H54 (cell line): Measurements from ENCODE around the gene LRP5.
A peak's percentile ranks its signal among the peaks of the same experiment; 100 is the strongest.
"Not testable (repeated sequence)": the region's sequence is repeated elsewhere in the genome, so short reads cannot be mapped to it uniquely, and the experiment has no call there.

ENCODE experiments used
- DNase-seq: peaks from one replicate; pipeline ENCODE4 v3.0.0; 2011; ENCODE audit warnings: low spot score, mixed read lengths; ENCODE audit not compliant: insufficient read length
- FAIRE-seq: peaks from 3 replicates; lab custom pipeline; 2011; peaks lifted over from hg19 to GRCh38; lab: Jason Lieb, UNC
- POLR2A ChIP-seq: IDR thresholded peaks from 2 replicates; pipeline ENCODE4 v1.6.1; 2011; ENCODE audit warnings: low read depth, mild to moderate bottlenecking, low read length

The LRP5 gene

GRCh38 chr11:68459886-68460740 lies 147.7 kb downstream of the LRP5 start:
- no peak for FAIRE-seq
- TF ChIP-seq POLR2A: 0 out of 2 replicates have a peak, but pooled peaks have one; percentile 22
- DNase-seq: peak; percentile 98

GRCh38 chr11:68460741-68461574 lies 148.6 kb downstream of the LRP5 start, which contains the start of gene PPP6R3:
PPP6R3 (plus strand) TSS chr11:68460752; CDS start chr11:68537665, 76,913 bp downstream.
- peak; percentile 78 for TF ChIP-seq POLR2A
- DNase-seq: no peak
- FAIRE-seq: no peak

- TF ChIP-seq POLR2A: no peak
- DNase-seq (peak; percentile 1), FAIRE-seq (no peak)
Observed at GRCh38 chr11:68461575-68461917, 149.2 kb downstream of the LRP5 start.

- FAIRE-seq: no peak
Observed at GRCh38 chr11:68463714-68464113, 151.3 kb downstream of the LRP5 start.

GRCh38 chr11:68467201-68467834 lies 154.9 kb downstream of the LRP5 start:
- no peak for TF ChIP-seq POLR2A
- DNase-seq (no peak), FAIRE-seq (no peak)

More at GRCh38 chr11:68463714-68464113, 151.3 kb downstream of the LRP5 start:
- no peak for TF ChIP-seq POLR2A
- no peak for DNase-seq

GRCh38 chr11:68468217-68468828 lies 155.9 kb downstream of the LRP5 start:
- no peak for TF ChIP-seq POLR2A
- FAIRE-seq: no peak
- DNase-seq: no peak

- DNase-seq (no peak), FAIRE-seq (no peak)
- TF ChIP-seq POLR2A: no peak
Observed at GRCh38 chr11:68469122-68469521, 156.7 kb downstream of the LRP5 start.

GRCh38 chr11:68469642-68470041 lies 157.3 kb downstream of the LRP5 start:
- FAIRE-seq (no peak), DNase-seq (no peak)
- TF ChIP-seq POLR2A: no peak

- FAIRE-seq (no peak), DNase-seq (no peak)
- no peak for TF ChIP-seq POLR2A
Observed at GRCh38 chr11:68470304-68470811, 158.0 kb downstream of the LRP5 start.

- DNase-seq (peak; percentile 77), FAIRE-seq (no peak)
- no peak for TF ChIP-seq POLR2A
Observed at GRCh38 chr11:68471360-68472340, 159.3 kb downstream of the LRP5 start.

- TF ChIP-seq POLR2A: no peak
- FAIRE-seq: no peak
- DNase-seq: no peak
Observed at GRCh38 chr11:68472778-68473177, 160.4 kb downstream of the LRP5 start.

GRCh38 chr11:68473693-68474092 lies 161.3 kb downstream of the LRP5 start:
- no peak for FAIRE-seq
- no peak for DNase-seq
- TF ChIP-seq POLR2A: no peak

- FAIRE-seq, DNase-seq: not testable (repeated sequence)
Observed at GRCh38 chr11:68475626-68476025, 163.2 kb downstream of the LRP5 start.
